A549 (cell line): ENCODE measurements around the gene GRID1.

Experiments
- BHLHE40 ChIP-seq: IDR thresholded peaks from 2 replicates; pipeline ENCODE4 v1.6.1; 2012; ENCODE audit warnings: low read depth, low read length, inconsistent platforms
- CBX8 ChIP-seq: fragments of 200-600 bp; sonication (generic); IDR thresholded peaks from 2 replicates; pipeline ENCODE4 v1.6.1; 2016
- CHD2 ChIP-seq: fragments of 150-350 bp; IDR thresholded peaks from 2 replicates; pipeline ENCODE4 v1.6.1; 2014; ENCODE audit warnings: low read length; ENCODE audit not compliant: partially characterized antibody
- EP300 ChIP-seq, 2 experiments: fragments of >200 bp; sonication (Bioruptor Twin); formaldehyde crosslinking; IDR thresholded peaks; 2 replicates in 1 of 2; 3 replicates in 1 of 2; pipeline ENCODE4 v1.6.1; 2016 to 2017
- GATA3 ChIP-seq: IDR thresholded peaks from 2 replicates; pipeline ENCODE4 v1.6.1; 2012; ENCODE audit warnings: borderline replicate concordance
- MAZ ChIP-seq: fragments of 150-350 bp; IDR thresholded peaks from 2 replicates; pipeline ENCODE4 v1.6.1; 2014; ENCODE audit warnings: antibody characterized with exemption, low read depth, low read length, borderline replicate concordance
- MYC ChIP-seq: IDR thresholded peaks from 2 replicates; pipeline ENCODE4 v1.6.1; 2012; ENCODE audit warnings: mild to moderate bottlenecking, inconsistent platforms, low read length, improper control_type of control experiment, borderline replicate concordance
- RARB ChIP-seq: fragments of 250-450 bp; sonication (Bioruptor Pico); IDR thresholded peaks from 2 replicates; pipeline ENCODE4 v1.8.0; 2021; ENCODE audit warnings: mild to moderate bottlenecking, moderate library complexity
- RCOR1 ChIP-seq: fragments of 150-350 bp; IDR thresholded peaks from 2 replicates; pipeline ENCODE4 v1.6.1; 2014; ENCODE audit warnings: antibody characterized with exemption, low read length, low read depth
- SMC3 ChIP-seq: fragments of >200 bp; sonication (Bioruptor Twin); formaldehyde crosslinking; IDR thresholded peaks from 3 replicates; pipeline ENCODE4 v1.6.1; 2018; ENCODE audit warnings: inconsistent platforms
- ZFP36 ChIP-seq: fragments of 450-650 bp; IDR thresholded peaks from 2 replicates; pipeline ENCODE4 v1.6.1; 2014; ENCODE audit warnings: borderline replicate concordance; ENCODE audit not compliant: partially characterized antibody
- TF ChIP-seq, protein P1 (sequence below): fragments of 200-600 bp; sonication (generic); IDR thresholded peaks from 2 replicates; pipeline ENCODE4 v1.6.1; 2016; ENCODE audit warnings: antibody characterized with exemption, mild to moderate bottlenecking, moderate library complexity
- TF ChIP-seq, protein P2 (sequence below): fragments of >200 bp; sonication (Bioruptor Twin); formaldehyde crosslinking; IDR thresholded peaks from 3 replicates; pipeline ENCODE4 v1.5.1; 2016
- TF ChIP-seq, protein P3 (sequence below): fragments of 450-650 bp; IDR thresholded peaks from 2 replicates; pipeline ENCODE4 v1.6.1; 2014; ENCODE audit warnings: antibody characterized with exemption

DNA sequence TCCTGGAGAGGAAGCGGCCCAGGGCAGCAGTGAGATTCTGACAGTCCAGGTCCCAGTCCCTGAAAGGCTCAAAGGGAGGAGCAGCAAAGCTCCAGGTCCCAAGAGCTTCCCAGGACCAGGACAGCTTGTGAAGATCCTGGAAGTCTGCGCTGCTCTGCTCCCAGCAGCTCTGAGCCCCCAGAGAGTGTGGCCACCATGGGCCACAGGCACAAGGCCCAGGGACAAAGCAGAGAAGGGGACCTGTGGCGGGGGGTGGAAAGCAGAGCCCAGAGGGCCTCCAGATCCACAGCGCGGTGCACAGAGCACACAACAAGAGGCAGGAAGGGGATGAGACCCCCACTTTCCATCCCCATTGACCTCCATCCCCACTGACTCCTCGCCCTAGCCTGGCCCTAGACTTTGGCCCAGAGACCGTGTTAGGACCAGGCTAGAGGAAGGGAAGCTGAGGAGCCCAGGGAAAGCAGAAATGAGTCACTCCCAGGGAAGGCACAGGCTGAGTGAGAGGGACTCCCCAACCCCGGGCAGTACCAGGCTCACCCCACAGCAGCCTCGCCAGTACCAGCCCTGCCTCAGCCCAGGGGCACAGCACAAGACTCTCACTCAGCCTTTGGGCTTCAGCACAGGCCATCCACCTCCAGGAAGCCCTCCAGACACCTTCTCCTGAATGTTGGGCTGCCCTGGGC is 75.5 kb downstream of the GRID1 start:
- TF ChIP-seq CBX8 (no peak), EP300 (IDR thresholded peaks at IDR 0.05) (no peak), MYC (no peak), BHLHE40 (no peak), RCOR1 (no peak), RARB (CRISPR knock-in tag) (no peak), GATA3 (no peak), MAZ (no peak), ZFP36 (no peak), SMC3 (no peak), CHD2 (no peak)
- TF ChIP-seq, protein P1, sequence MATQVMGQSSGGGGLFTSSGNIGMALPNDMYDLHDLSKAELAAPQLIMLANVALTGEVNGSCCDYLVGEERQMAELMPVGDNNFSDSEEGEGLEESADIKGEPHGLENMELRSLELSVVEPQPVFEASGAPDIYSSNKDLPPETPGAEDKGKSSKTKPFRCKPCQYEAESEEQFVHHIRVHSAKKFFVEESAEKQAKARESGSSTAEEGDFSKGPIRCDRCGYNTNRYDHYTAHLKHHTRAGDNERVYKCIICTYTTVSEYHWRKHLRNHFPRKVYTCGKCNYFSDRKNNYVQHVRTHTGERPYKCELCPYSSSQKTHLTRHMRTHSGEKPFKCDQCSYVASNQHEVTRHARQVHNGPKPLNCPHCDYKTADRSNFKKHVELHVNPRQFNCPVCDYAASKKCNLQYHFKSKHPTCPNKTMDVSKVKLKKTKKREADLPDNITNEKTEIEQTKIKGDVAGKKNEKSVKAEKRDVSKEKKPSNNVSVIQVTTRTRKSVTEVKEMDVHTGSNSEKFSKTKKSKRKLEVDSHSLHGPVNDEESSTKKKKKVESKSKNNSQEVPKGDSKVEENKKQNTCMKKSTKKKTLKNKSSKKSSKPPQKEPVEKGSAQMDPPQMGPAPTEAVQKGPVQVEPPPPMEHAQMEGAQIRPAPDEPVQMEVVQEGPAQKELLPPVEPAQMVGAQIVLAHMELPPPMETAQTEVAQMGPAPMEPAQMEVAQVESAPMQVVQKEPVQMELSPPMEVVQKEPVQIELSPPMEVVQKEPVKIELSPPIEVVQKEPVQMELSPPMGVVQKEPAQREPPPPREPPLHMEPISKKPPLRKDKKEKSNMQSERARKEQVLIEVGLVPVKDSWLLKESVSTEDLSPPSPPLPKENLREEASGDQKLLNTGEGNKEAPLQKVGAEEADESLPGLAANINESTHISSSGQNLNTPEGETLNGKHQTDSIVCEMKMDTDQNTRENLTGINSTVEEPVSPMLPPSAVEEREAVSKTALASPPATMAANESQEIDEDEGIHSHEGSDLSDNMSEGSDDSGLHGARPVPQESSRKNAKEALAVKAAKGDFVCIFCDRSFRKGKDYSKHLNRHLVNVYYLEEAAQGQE, result no peak
- TF ChIP-seq, protein P2, sequence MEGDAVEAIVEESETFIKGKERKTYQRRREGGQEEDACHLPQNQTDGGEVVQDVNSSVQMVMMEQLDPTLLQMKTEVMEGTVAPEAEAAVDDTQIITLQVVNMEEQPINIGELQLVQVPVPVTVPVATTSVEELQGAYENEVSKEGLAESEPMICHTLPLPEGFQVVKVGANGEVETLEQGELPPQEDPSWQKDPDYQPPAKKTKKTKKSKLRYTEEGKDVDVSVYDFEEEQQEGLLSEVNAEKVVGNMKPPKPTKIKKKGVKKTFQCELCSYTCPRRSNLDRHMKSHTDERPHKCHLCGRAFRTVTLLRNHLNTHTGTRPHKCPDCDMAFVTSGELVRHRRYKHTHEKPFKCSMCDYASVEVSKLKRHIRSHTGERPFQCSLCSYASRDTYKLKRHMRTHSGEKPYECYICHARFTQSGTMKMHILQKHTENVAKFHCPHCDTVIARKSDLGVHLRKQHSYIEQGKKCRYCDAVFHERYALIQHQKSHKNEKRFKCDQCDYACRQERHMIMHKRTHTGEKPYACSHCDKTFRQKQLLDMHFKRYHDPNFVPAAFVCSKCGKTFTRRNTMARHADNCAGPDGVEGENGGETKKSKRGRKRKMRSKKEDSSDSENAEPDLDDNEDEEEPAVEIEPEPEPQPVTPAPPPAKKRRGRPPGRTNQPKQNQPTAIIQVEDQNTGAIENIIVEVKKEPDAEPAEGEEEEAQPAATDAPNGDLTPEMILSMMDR, result no peak
- TF ChIP-seq, protein P3, sequence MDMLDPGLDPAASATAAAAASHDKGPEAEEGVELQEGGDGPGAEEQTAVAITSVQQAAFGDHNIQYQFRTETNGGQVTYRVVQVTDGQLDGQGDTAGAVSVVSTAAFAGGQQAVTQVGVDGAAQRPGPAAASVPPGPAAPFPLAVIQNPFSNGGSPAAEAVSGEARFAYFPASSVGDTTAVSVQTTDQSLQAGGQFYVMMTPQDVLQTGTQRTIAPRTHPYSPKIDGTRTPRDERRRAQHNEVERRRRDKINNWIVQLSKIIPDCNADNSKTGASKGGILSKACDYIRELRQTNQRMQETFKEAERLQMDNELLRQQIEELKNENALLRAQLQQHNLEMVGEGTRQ, result no peak
